ENCODE data around the gene ASXL2.

The ASXL2 gene

GRCh38 chr2:25788457-25788856 lies 89.8 kb downstream of the ASXL2 start:
- H3K4me1 Mint-ChIP-seq: peaks cover 27% of the 10 kb centered on the region
- no peaks in the 10 kb centered on the region for H3K27me3 Mint-ChIP-seq
- DNase-seq: no peak
- H3K36me3 Mint-ChIP-seq: peaks cover 34% of the 10 kb centered on the region
- H3K4me3 Mint-ChIP-seq: no peak overlapping the region
- CTCF ChIA-PET: interaction anchor here (0.7 kb wide), 1 partner anchor 16 kb away, joined by 3 read pairs; no protein-coding TSS in a partner anchor
- H3K9me3 Mint-ChIP-seq: no peaks in the 10 kb centered on the region
- no peak overlapping the region for H3K27ac Mint-ChIP-seq

- no peaks in the 10 kb centered on the region for H3K27me3 Mint-ChIP-seq
- no peaks in the 10 kb centered on the region for H3K9me3 Mint-ChIP-seq
- no peak overlapping the region for H3K4me3 Mint-ChIP-seq
- CTCF ChIA-PET: no interaction called here
- H3K4me1 Mint-ChIP-seq: peaks cover 22% of the 10 kb centered on the region
- no peak overlapping the region for H3K27ac Mint-ChIP-seq
- peaks cover 35% of the 10 kb centered on the region for H3K36me3 Mint-ChIP-seq
- DNase-seq: no peak
These were observed 91.3 kb downstream of the ASXL2 start for GRCh38 chr2:25787020-25787419.

GRCh38 chr2:25784404-25784803 lies 93.9 kb downstream of the ASXL2 start:
- no peak for DNase-seq
- Mint-ChIP-seq H3K4me3 (no peak overlapping the region), H3K27me3 (no peaks in the 10 kb centered on the region), H3K27ac (no peak overlapping the region), H3K9me3 (no peaks in the 10 kb centered on the region), H3K36me3 (peaks cover 30% of the 10 kb centered on the region), H3K4me1 (peaks cover 7% of the 10 kb centered on the region)
- CTCF ChIA-PET: no interaction called here

- CTCF ChIA-PET: no interaction called here
- H3K9me3 Mint-ChIP-seq: no peaks in the 10 kb centered on the region
- H3K4me1 Mint-ChIP-seq: peaks cover 2% of the 10 kb centered on the region
- H3K27me3 Mint-ChIP-seq: no peaks in the 10 kb centered on the region
- no peak overlapping the region for H3K4me3 Mint-ChIP-seq
- DNase-seq: no peak
- H3K27ac Mint-ChIP-seq: no peak overlapping the region
- H3K36me3 Mint-ChIP-seq: peaks cover 21% of the 10 kb centered on the region
These were observed 101.2 kb downstream of the ASXL2 start for GRCh38 chr2:25777077-25777476.

- peaks cover 12% of the 10 kb centered on the region for H3K4me1 Mint-ChIP-seq
- CTCF ChIA-PET: no interaction called here
- DNase-seq: no peak
- no peaks in the 10 kb centered on the region for H3K9me3 Mint-ChIP-seq
- H3K4me3 Mint-ChIP-seq: no peak overlapping the region
- no peaks in the 10 kb centered on the region for H3K27me3 Mint-ChIP-seq
- peaks cover 38% of the 10 kb centered on the region for H3K36me3 Mint-ChIP-seq
- H3K27ac Mint-ChIP-seq: no peak overlapping the region
These were observed 106.2 kb downstream of the ASXL2 start for GRCh38 chr2:25772078-25772477.

GRCh38 chr2:25763575-25763974 lies 114.7 kb downstream of the ASXL2 start:
- H3K4me1 Mint-ChIP-seq: peaks cover 25% of the 10 kb centered on the region
- peaks cover 59% of the 10 kb centered on the region for H3K36me3 Mint-ChIP-seq
- no peaks in the 10 kb centered on the region for H3K27me3 Mint-ChIP-seq
- no peaks in the 10 kb centered on the region for H3K9me3 Mint-ChIP-seq
- no peak overlapping the region for H3K4me3 Mint-ChIP-seq
- CTCF ChIA-PET: no interaction called here
- no peak overlapping the region for H3K27ac Mint-ChIP-seq
- no peak for DNase-seq

- DNase-seq: no peak
- Mint-ChIP-seq H3K9me3 (no peaks in the 10 kb centered on the region), H3K27me3 (no peaks in the 10 kb centered on the region), H3K36me3 (peaks cover 57% of the 10 kb centered on the region), H3K4me3 (no peak overlapping the region), H3K4me1 (peaks cover 3% of the 10 kb centered on the region), H3K27ac (no peak overlapping the region)
- CTCF ChIA-PET: no interaction called here
These were observed 118.0 kb downstream of the ASXL2 start for GRCh38 chr2:25760297-25760696.

- H3K36me3 Mint-ChIP-seq: peaks cover 64% of the 10 kb centered on the region
- peaks cover 7% of the 10 kb centered on the region for H3K4me1 Mint-ChIP-seq
- no peak overlapping the region for H3K4me3 Mint-ChIP-seq
- no peaks in the 10 kb centered on the region for H3K9me3 Mint-ChIP-seq
- no peak for DNase-seq
- CTCF ChIA-PET: no interaction called here
- H3K27ac Mint-ChIP-seq: no peak overlapping the region
- no peaks in the 10 kb centered on the region for H3K27me3 Mint-ChIP-seq
These were observed 119.9 kb downstream of the ASXL2 start for GRCh38 chr2:25758348-25758747.

GRCh38 chr2:25757906-25758305 lies 120.4 kb downstream of the ASXL2 start:
- Mint-ChIP-seq H3K27me3 (no peaks in the 10 kb centered on the region), H3K27ac (no peak overlapping the region), H3K36me3 (peaks cover 66% of the 10 kb centered on the region), H3K9me3 (no peaks in the 10 kb centered on the region), H3K4me3 (no peak overlapping the region), H3K4me1 (peaks cover 9% of the 10 kb centered on the region)
- no peak for DNase-seq
- CTCF ChIA-PET: no interaction called here

- H3K4me3 Mint-ChIP-seq: no peak overlapping the region
- H3K27me3 Mint-ChIP-seq: no peaks in the 10 kb centered on the region
- peaks cover 67% of the 10 kb centered on the region for H3K36me3 Mint-ChIP-seq
- H3K4me1 Mint-ChIP-seq: peaks cover 9% of the 10 kb centered on the region
- CTCF ChIA-PET: no interaction called here
- no peak overlapping the region for H3K27ac Mint-ChIP-seq
- no peaks in the 10 kb centered on the region for H3K9me3 Mint-ChIP-seq
- DNase-seq: no peak
These were observed 121.8 kb downstream of the ASXL2 start for GRCh38 chr2:25756536-25756935.

- Mint-ChIP-seq H3K9me3 (no peaks in the 10 kb centered on the region), H3K36me3 (peaks cover 60% of the 10 kb centered on the region), H3K27ac (no peak overlapping the region), H3K4me1 (peaks cover 24% of the 10 kb centered on the region), H3K27me3 (no peaks in the 10 kb centered on the region), H3K4me3 (no peak overlapping the region)
- CTCF ChIA-PET: interaction anchor here (1.4 kb wide), 1 partner anchor 58 kb away, joined by 3 read pairs; no protein-coding TSS in a partner anchor
- no peak for DNase-seq
These were observed 128.6 kb downstream of the ASXL2 start for GRCh38 chr2:25749676-25750075.

GRCh38 chr2:25744055-25744454 lies 134.2 kb downstream of the ASXL2 start:
- no peak for DNase-seq
- Mint-ChIP-seq H3K36me3 (peaks cover 51% of the 10 kb centered on the region), H3K9me3 (no peaks in the 10 kb centered on the region), H3K27ac (peak overlapping the region; percentile 91), H3K4me1 (peaks cover 37% of the 10 kb centered on the region), H3K27me3 (no peaks in the 10 kb centered on the region), H3K4me3 (no peak overlapping the region)
- CTCF ChIA-PET: no interaction called here

- Mint-ChIP-seq H3K27me3 (no peaks in the 10 kb centered on the region), H3K4me1 (peaks cover 37% of the 10 kb centered on the region), H3K9me3 (no peaks in the 10 kb centered on the region), H3K4me3 (peak overlapping the region; percentile 22), H3K36me3 (peaks cover 51% of the 10 kb centered on the region), H3K27ac (peak overlapping the region; percentile 91)
- peak; percentile 28 for DNase-seq
- CTCF ChIA-PET: interaction anchor here (1.3 kb wide), 3 partner anchors 9 to 44 kb away, joined by 3 to 4 read pairs (median 4); no protein-coding TSS in a partner anchor
These were observed 135.0 kb downstream of the ASXL2 start for GRCh38 chr2:25743132-25743830.

- peaks cover 46% of the 10 kb centered on the region for H3K36me3 Mint-ChIP-seq
- peaks cover 37% of the 10 kb centered on the region for H3K4me1 Mint-ChIP-seq
- no peak overlapping the region for H3K27ac Mint-ChIP-seq
- no peaks in the 10 kb centered on the region for H3K9me3 Mint-ChIP-seq
- no peak overlapping the region for H3K4me3 Mint-ChIP-seq
- DNase-seq: no peak
- H3K27me3 Mint-ChIP-seq: no peaks in the 10 kb centered on the region
- CTCF ChIA-PET: interaction anchor here (1.3 kb wide), 3 partner anchors 9 to 43 kb away, joined by 3 to 4 read pairs (median 4); no protein-coding TSS in a partner anchor
These were observed 135.8 kb downstream of the ASXL2 start for GRCh38 chr2:25742501-25742900.

GRCh38 chr2:25740810-25741381 lies 137.4 kb downstream of the ASXL2 start:
- H3K4me3 Mint-ChIP-seq: no peak overlapping the region
- CTCF ChIA-PET: no interaction called here
- DNase-seq: no peak
- H3K9me3 Mint-ChIP-seq: no peaks in the 10 kb centered on the region
- H3K27ac Mint-ChIP-seq: no peak overlapping the region
- H3K4me1 Mint-ChIP-seq: peaks cover 36% of the 10 kb centered on the region
- peaks cover 43% of the 10 kb centered on the region for H3K36me3 Mint-ChIP-seq
- no peaks in the 10 kb centered on the region for H3K27me3 Mint-ChIP-seq
